NCI-H1436 (cell line): ENCODE measurements around the gene KCNIP4.
A peak's percentile ranks its signal among the peaks of the same experiment; 100 is the strongest.
"Not testable (repeated sequence)": the region's sequence is repeated elsewhere in the genome, so short reads cannot be mapped to it uniquely, and the experiment has no call there.

ENCODE experiments used
- DNase-seq: peaks from one replicate; lab custom pipeline; 2025; lab: John Stamatoyannopoulos, UW

KCNIP4 gene

GRCh38 chr4:20844311-20844710, 1104.3 kb downstream of the KCNIP4 start:
- no peak for DNase-seq

- no peak for DNase-seq
These were observed 1107.9 kb downstream of the KCNIP4 start for GRCh38 chr4:20840648-20841190.

DNA sequence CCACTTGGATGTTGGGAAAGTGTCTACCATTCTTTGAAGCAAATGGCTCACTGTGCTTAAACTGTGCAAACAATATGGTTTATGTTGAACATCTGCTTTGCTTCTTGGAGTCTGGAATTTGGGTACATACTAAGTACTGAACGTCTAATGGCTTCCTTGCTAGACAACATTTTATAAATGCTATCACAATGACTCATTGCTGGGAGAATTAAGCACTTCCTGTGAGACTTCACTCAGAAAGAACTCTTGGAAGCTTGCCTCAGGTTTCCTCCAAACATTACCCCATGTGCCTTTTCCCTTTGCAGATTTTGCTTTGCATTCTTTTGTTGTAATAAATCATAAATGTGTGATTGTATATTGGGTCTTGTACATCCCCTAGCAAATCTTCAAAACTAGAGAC, 1108.6 kb downstream of the KCNIP4 start:
- no peak for DNase-seq

- DNase-seq: no peak
These were observed 1110.1 kb downstream of the KCNIP4 start for GRCh38 chr4:20838476-20838875.

GRCh38 chr4:20832826-20833225, 1115.7 kb downstream of the KCNIP4 start:
- DNase-seq: no peak

DNA sequence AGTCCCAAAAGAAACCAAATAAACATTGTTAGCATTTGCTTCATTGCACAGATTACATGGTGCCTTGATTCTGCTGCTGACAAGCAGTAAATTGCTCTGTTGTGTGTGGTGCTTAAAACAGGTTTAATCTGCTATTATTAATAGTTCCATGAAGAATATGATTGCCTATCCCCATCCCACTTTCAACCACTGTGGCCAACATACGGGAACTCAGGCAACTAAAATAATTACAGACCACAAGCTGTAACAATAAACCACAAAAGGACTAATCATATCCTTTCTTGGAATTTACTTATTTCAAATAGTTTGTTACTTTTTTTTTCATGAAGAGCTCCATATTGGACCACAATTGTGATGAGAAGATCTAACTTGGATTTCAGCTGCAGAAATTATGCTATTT, 1116.8 kb downstream of the KCNIP4 start:
- no peak for DNase-seq

DNA sequence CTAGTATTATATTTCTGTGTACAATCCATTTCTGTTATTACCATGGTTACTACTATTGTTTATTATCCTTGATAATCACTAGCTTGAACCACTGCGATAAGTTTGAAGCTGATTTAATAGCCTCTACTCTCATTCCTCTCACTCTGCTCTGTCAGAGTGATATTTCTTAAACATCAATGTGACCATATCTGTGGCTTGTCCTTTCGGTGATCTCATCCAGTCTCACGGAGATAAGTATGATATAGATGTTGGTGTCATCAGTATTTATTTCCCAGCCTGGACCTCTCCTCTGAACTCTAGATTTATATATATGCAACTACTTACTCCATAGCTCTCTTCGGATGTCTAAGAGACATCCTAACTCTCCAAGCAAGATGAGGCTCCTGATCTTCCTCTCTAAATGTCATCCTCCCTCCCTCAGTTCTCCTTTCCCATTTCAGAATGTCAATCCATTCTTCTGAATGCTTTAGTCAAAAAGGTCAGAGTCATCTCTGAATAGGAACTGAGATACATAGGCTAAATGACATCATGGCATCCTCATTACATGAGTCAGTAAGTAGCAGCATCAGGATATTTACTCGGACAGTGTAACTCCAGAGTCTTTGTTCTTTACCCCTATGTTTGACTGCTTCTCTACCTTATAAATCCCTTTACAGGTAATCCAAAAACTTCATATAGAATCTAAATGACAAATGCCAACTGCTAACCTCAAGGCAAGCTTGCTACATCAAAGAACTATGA, 1118.8 kb downstream of the KCNIP4 start:
- DNase-seq: no peak

DNA sequence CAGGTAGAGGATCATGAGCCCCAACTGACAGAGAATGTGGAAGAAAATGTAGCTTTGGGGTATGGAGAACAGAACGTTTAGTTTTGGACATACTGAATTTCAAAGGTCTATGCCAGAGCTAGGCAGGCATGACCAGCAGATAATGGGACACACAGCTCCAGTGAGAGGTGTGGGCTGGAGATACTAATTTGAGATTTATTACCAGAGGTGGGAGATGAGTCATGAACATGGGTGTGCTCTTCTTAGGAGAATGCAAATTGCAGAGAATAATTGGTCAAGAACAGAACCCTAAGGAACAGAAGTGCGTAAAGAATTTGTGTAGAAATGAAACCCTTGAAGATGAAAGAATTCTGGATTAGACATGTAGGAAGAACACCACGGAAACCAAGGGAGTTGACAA, 1123.1 kb downstream of the KCNIP4 start:
- no peak for DNase-seq

GRCh38 chr4:20816287-20816686, 1132.3 kb downstream of the KCNIP4 start:
- no peak for DNase-seq

DNA sequence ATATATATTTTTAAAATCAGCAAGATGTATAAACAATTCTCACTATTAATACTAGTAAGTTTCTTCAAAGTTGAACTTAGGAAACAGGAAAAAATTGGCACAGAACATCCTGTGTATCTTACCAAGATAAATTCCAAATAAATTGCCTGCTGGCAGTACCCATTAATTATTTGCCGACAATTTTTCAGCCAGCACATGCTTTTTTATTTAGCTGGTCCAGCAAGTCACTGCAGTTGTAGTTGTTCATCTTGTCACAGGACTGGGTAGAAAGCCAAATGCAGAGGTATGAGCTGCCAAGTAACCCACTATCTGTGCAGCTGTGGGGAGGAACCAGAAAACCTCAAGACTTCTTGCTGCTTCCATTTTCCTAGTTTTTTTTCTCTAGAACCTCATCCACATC, 1134.9 kb downstream of the KCNIP4 start:
- no peak for DNase-seq

GRCh38 chr4:20809812-20810211, 1138.8 kb downstream of the KCNIP4 start:
- no peak for DNase-seq

- DNase-seq: no peak
These were observed 1142.9 kb downstream of the KCNIP4 start for GRCh38 chr4:20805716-20806115.

GRCh38 chr4:20787940-20788665, 1160.5 kb downstream of the KCNIP4 start:
- no peak for DNase-seq

- not testable (repeated sequence) for DNase-seq
These were observed 1165.4 kb downstream of the KCNIP4 start for GRCh38 chr4:20783134-20783533.

DNA sequence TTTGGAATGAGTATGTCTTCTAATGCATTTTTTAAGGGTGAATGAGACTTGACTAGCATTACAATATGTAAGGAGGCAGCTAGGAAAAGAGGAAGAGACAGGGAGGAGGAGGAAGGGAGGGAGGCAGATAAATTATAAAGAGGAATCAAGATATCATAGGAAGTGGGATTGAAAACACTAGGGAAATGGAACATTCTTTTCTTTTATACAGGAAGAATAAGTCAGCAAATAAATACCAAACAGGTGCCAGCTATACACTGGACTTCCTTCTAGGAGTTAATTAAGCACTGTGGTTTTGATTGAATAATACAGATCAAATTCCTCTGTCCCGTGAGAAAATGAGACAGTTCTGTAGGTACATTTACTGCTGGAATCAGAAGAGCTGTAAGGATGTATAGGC, 1169.7 kb downstream of the KCNIP4 start:
- DNase-seq: no peak

DNA sequence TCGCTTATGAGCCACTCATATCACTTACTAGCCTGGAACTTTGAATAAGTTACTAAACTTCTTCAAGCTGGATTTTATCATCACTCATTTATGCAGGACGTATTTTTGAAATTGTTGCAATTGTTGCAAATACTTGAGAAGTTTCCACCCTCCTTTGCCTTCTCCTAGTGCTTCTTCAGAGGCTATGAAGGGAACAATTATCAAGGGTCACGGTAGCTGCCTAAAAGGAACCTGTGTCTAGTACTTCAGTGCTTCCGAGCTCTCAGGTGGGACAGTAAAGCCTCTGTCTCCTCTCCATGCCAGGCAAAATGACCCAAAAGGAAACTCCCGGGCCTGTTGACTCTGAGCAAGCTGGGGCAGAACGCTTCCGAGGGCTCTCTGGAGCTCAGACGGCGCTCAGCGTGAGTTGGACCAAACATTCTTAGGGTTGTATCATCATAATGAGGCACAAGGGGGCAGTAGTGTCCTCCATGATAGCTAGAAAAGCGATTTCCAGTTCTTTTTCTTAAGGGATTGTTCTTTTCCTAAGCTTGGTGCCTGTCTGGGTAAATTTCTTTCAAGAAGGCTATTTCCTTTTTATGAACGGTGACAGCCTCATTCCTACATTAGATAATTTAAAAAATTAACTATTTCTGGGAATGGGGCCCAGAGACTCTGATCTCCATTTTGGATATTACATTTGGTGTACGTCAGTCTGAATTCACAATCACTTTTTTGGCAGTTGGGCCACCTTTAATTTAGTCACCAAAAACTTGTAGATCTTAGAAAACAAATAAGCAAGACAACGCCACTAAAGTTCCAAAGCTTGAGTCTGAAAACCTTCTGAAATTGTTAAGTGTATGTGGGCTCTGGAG, 1175.2 kb downstream of the KCNIP4 start:
- peak; percentile 1 for DNase-seq

DNA sequence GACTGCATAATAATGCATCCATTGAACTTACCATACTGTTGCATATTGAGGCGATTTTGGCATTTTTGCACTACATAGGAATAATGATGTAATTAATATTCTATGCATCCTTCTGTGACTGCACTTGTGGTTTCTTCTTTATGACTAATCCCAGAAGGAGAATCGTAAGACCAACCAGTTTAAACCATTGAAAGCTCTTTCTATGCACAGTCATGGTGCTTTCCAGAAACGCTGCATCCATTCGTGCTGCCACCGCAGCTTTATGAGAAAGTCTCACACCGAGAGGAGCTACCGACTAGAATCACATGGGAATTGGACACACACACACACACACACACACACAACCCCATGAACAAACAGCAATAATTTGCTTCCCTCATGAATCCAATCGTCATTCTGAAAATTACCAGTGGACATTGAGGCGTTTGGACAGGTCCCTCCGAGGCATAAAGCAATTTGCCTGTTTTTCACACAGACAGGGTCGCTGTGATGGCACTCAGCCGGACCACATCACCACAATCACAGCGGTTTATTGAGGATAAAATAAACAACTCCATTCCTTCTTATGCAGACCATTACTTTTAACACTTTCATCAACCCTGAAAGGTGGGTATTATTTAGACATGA, 1184.1 kb downstream of the KCNIP4 start:
- DNase-seq: no peak

GRCh38 chr4:20761826-20762225, 1186.7 kb downstream of the KCNIP4 start:
- no peak for DNase-seq

GRCh38 chr4:20761382-20761781, 1187.2 kb downstream of the KCNIP4 start:
- DNase-seq: no peak

- no peak for DNase-seq
These were observed 1188.5 kb downstream of the KCNIP4 start for GRCh38 chr4:20760053-20760452.

DNA sequence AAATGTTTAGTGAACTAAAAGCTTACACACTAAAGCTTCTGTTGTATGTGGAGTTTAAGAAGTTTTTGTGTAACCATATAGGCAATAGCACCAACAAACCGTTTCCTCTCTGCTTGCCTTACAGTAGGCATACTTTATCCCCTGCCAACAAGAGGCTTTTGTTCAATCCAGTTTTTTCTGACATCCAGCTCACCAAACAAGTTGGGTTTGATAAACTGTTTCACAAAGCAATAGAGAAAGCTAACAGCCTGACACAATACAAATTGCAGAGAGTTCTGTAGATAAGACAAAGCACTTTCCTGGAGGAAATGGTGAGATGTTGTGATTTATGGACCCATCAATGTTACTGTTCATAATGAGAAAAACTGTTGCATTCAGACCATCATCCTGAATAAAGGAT, 1194.5 kb downstream of the KCNIP4 start:
- DNase-seq: no peak

GRCh38 chr4:20752641-20753040, 1195.9 kb downstream of the KCNIP4 start:
- no peak for DNase-seq
